GM18858 (cell line): Measurements from ENCODE around the gene PDE1C.

Experiments
- ATAC-seq: cut with Tn5 transposase; IDR thresholded peaks from one replicate; pipeline ENCODE4 v1.9.1; 2021; ENCODE audit not compliant: unreplicated experiment

The PDE1C gene

GRCh38 chr7:31899356-31899927 lies 170.8 kb downstream of the PDE1C start:
- ATAC-seq = no peak

- ATAC-seq = no peak
These were observed 173.3 kb downstream of the PDE1C start for GRCh38 chr7:31896925-31897324.

- ATAC-seq = no peak
These were observed 175.9 kb downstream of the PDE1C start for GRCh38 chr7:31894308-31894707.

- no peak for ATAC-seq
These were observed 176.8 kb downstream of the PDE1C start for GRCh38 chr7:31893365-31893764.

GRCh38 chr7:31892099-31892829 lies 177.9 kb downstream of the PDE1C start:
- ATAC-seq = peak; percentile 89

- ATAC-seq = no peak
These were observed 179.4 kb downstream of the PDE1C start for GRCh38 chr7:31890766-31891165.

- no peak for ATAC-seq
These were observed 180.0 kb downstream of the PDE1C start for GRCh38 chr7:31890198-31890597.

- ATAC-seq = no peak
These were observed 183.2 kb downstream of the PDE1C start for GRCh38 chr7:31887006-31887405.

GRCh38 chr7:31885171-31885570 lies 185.0 kb downstream of the PDE1C start:
- ATAC-seq = no peak

- peak; percentile 91 for ATAC-seq
These were observed 186.4 kb downstream of the PDE1C start for GRCh38 chr7:31883761-31884164.

- no peak for ATAC-seq
These were observed 188.0 kb downstream of the PDE1C start for GRCh38 chr7:31882187-31882586.

GRCh38 chr7:31878875-31879274 lies 191.3 kb downstream of the PDE1C start:
- ATAC-seq = no peak

GRCh38 chr7:31875424-31875823 lies 194.8 kb downstream of the PDE1C start:
- ATAC-seq = no peak

- no peak for ATAC-seq
These were observed 195.4 kb downstream of the PDE1C start for GRCh38 chr7:31874631-31875386.

GRCh38 chr7:31873816-31874597 lies 196.2 kb downstream of the PDE1C start:
- ATAC-seq = peak; percentile 98

- no peak for ATAC-seq
These were observed 197.4 kb downstream of the PDE1C start for GRCh38 chr7:31872545-31873370.

- ATAC-seq = no peak
These were observed 205.6 kb downstream of the PDE1C start for GRCh38 chr7:31864646-31865045.

- no peak for ATAC-seq
These were observed 209.3 kb downstream of the PDE1C start for GRCh38 chr7:31860925-31861324.

- no peak for ATAC-seq
These were observed 212.2 kb downstream of the PDE1C start for GRCh38 chr7:31858055-31858454.

- ATAC-seq = no peak
These were observed 213.0 kb downstream of the PDE1C start for GRCh38 chr7:31857172-31857571.
